H9 (cell line): ENCODE data around the gene CACHD1. TPM values are rescaled to one million over a fixed set of nuclear protein-coding genes. Genes with fewer than 3 reads are reported as not detected.
A peak's percentile ranks its signal among the peaks of the same experiment; 100 is the strongest.

ENCODE experiments used
- DNase-seq: peaks from one replicate; pipeline ENCODE4 v3.0.0-alpha.2; 2017
- H2AFZ ChIP-seq: one replicate; pipeline ENCODE4 v1.6.1; 2013; ENCODE audit warnings: mild to moderate bottlenecking, low read length, control low read depth, moderate library complexity
- H2AK5ac ChIP-seq: 2 replicates; pipeline ENCODE4 v1.6.1; 2013; ENCODE audit warnings: low read length, control low read depth, mixed read lengths; ENCODE audit not compliant: insufficient read length
- H2BK120ac ChIP-seq: one replicate; pipeline ENCODE4 v1.6.1; 2013; ENCODE audit warnings: low read depth, mild to moderate bottlenecking, low read length, control low read depth, inconsistent platforms; ENCODE audit not compliant: poor library complexity, severe bottlenecking
- H2BK12ac ChIP-seq: 2 replicates; pipeline ENCODE4 v1.6.1; 2013; ENCODE audit warnings: low read length, control low read depth, mixed read lengths, low read depth; ENCODE audit not compliant: insufficient read length
- H2BK15ac ChIP-seq: 2 replicates; pipeline ENCODE4 v1.6.1; 2013; ENCODE audit warnings: low read depth, low read length, control low read depth
- H2BK20ac ChIP-seq: one replicate; pipeline ENCODE4 v1.6.1; 2013; ENCODE audit warnings: low read depth, mild to moderate bottlenecking, low read length, control low read depth, inconsistent platforms; ENCODE audit not compliant: poor library complexity, severe bottlenecking
- H2BK5ac ChIP-seq: 2 replicates; pipeline ENCODE4 v1.6.1; 2013; ENCODE audit warnings: low read length, control low read depth, mixed read lengths; ENCODE audit not compliant: insufficient read length
- H3K14ac ChIP-seq: 2 replicates; pipeline ENCODE4 v1.6.1; 2013; ENCODE audit warnings: low read length, control low read depth; ENCODE audit not compliant: insufficient read depth
- H3K18ac ChIP-seq: 2 replicates; pipeline ENCODE4 v1.6.1; 2013; ENCODE audit warnings: low read depth, mild to moderate bottlenecking, mixed read lengths, low read length, control low read depth; ENCODE audit not compliant: insufficient read length
- H3K23ac ChIP-seq: 2 replicates; pipeline ENCODE4 v1.6.1; 2013; ENCODE audit warnings: low read length, control low read depth, mixed read lengths, low read depth; ENCODE audit not compliant: insufficient read length
- H3K23me2 ChIP-seq: 2 replicates; pipeline ENCODE4 v1.6.1; 2013; ENCODE audit warnings: low read depth, mild to moderate bottlenecking, mixed read lengths, low read length, control low read depth; ENCODE audit not compliant: insufficient read length, poor library complexity, severe bottlenecking
- H3K27ac ChIP-seq: 2 replicates; pipeline ENCODE4 v1.5.1; 2013; ENCODE audit warnings: low read length, control low read depth, mixed read lengths, low read depth; ENCODE audit not compliant: insufficient read length
- H3K27me3 ChIP-seq: 2 replicates; pipeline ENCODE4 v1.6.1; 2013; ENCODE audit warnings: low read length, control low read depth, inconsistent platforms; ENCODE audit not compliant: insufficient read depth
- H3K4ac ChIP-seq: 2 replicates; pipeline ENCODE4 v1.6.1; 2013; ENCODE audit warnings: low read depth, mild to moderate bottlenecking, control low read depth, inconsistent platforms, low read length, moderate library complexity
- H3K4me1 ChIP-seq: 2 replicates; pipeline ENCODE4 v1.6.1; 2013; ENCODE audit warnings: low read length, control low read depth, inconsistent platforms; ENCODE audit not compliant: insufficient read depth
- H3K4me2 ChIP-seq: 2 replicates; pipeline ENCODE4 v1.6.1; 2013; ENCODE audit warnings: low read length, control low read depth, mixed read lengths; ENCODE audit not compliant: insufficient read length, insufficient read depth
- H3K56ac ChIP-seq: 2 replicates; pipeline ENCODE4 v1.6.1; 2013; ENCODE audit warnings: low read depth, mild to moderate bottlenecking, mixed read lengths, low read length, control low read depth; ENCODE audit not compliant: insufficient read length
- H3K79me1 ChIP-seq: 2 replicates; pipeline ENCODE4 v1.6.1; 2013; ENCODE audit warnings: low read depth, mild to moderate bottlenecking, moderate library complexity, low read length, control low read depth, inconsistent platforms; ENCODE audit not compliant: insufficient read depth, poor library complexity, severe bottlenecking
- H3K79me2 ChIP-seq: 2 replicates; pipeline ENCODE4 v1.6.1; 2013; ENCODE audit warnings: low read length, control low read depth, inconsistent platforms; ENCODE audit not compliant: insufficient read depth
- H3K9ac ChIP-seq: 2 replicates; pipeline ENCODE4 v1.6.1; 2013; ENCODE audit warnings: low read length, control low read depth, mixed read lengths; ENCODE audit not compliant: insufficient read length; ENCODE audit errors: extremely low read depth
- H3K9me3 ChIP-seq: one replicate; pipeline ENCODE4 v1.6.1; 2013; ENCODE audit warnings: low read depth, low read length, inconsistent platforms; ENCODE audit not compliant: control insufficient read depth
- H3T11ph ChIP-seq: one replicate; pipeline ENCODE4 v1.6.1; 2013; ENCODE audit warnings: mild to moderate bottlenecking, low read length, control low read depth, inconsistent platforms
- H4K20me1 ChIP-seq: one replicate; pipeline ENCODE4 v1.6.1; 2013; ENCODE audit not compliant: control insufficient read depth, insufficient read length, insufficient read depth
- H4K5ac ChIP-seq: 2 replicates; pipeline ENCODE4 v1.6.1; 2013; ENCODE audit warnings: low read depth, mild to moderate bottlenecking, mixed read lengths, low read length, control low read depth; ENCODE audit not compliant: insufficient read length
- H4K8ac ChIP-seq: replicated peaks from 2 replicates; pipeline ENCODE4 v1.6.1; 2013; ENCODE audit warnings: low read length, control low read depth, mixed read lengths, low read depth; ENCODE audit not compliant: insufficient read length
- H4K91ac ChIP-seq: 2 replicates; pipeline ENCODE4 v1.6.1; 2013; ENCODE audit warnings: low read depth, mild to moderate bottlenecking, moderate library complexity, mixed read lengths, low read length, control low read depth; ENCODE audit not compliant: insufficient read length
- H3K27ac Mint-ChIP-seq, 3 experiments: 2 replicates in 2 of 3; 3 replicates in 1 of 3; pipeline ENCODE4 v1.8.0; 2020 to 2021; ENCODE audit warnings: mixed read lengths in 3 of 3, mild to moderate bottlenecking in 1 of 3, moderate library complexity in 1 of 3
- H3K27me3 Mint-ChIP-seq: 2 replicates; pipeline ENCODE4 v1.8.0; 2021; ENCODE audit warnings: low read depth, mild to moderate bottlenecking, moderate library complexity, mixed read lengths
- H3K36me3 Mint-ChIP-seq, 3 experiments: 2 replicates in 2 of 3; 3 replicates in 1 of 3; pipeline ENCODE4 v1.8.0; 2020 to 2021; ENCODE audit warnings: low read depth in 3 of 3, mixed read lengths in 3 of 3; ENCODE audit not compliant: insufficient read depth in 1 of 3
- H3K4me1 Mint-ChIP-seq, 2 experiments: 2 replicates each; pipeline ENCODE4 v1.8.0; 2020; ENCODE audit warnings: mixed read lengths in 2 of 2
- H3K4me3 Mint-ChIP-seq, 2 experiments: 2 replicates in 1 of 2; 3 replicates in 1 of 2; pipeline ENCODE4 v1.8.0; 2020 to 2021; ENCODE audit warnings: mild to moderate bottlenecking in 2 of 2, mixed read lengths in 2 of 2, moderate library complexity in 1 of 2
- H3K9me3 Mint-ChIP-seq, 2 experiments: 2 replicates in 1 of 2; 3 replicates in 1 of 2; pipeline ENCODE4 v1.8.0; 2020; ENCODE audit warnings: mild to moderate bottlenecking in 2 of 2, mixed read lengths in 2 of 2, moderate library complexity in 1 of 2
- WGBS: extraction: QIAGEN DNeasy Blood & Tissue Kit; methylation state at CpG from one replicate; pipeline ENCODE4 v1.1.7; 2013; ENCODE audit warnings: missing lambda C conversion rate, low lambda C conversion rate, mixed read lengths; ENCODE audit not compliant: insufficient read length; ENCODE audit errors: extremely low coverage; 5-methylcytosine and 5-hydroxymethylcytosine counted together
- total RNA-seq: library from RNA; stranded (reverse); gene quantifications from 2 replicates; pipeline ENCODE4 v1.2.1, GENCODE V29; 2021
- TF ChIP-seq, protein P1 (sequence below): fragments of 200-600 bp; sonication (generic); conservative IDR thresholded peaks from 3 replicates; pipeline ENCODE4 v1.8.0; 2021; ENCODE audit warnings: antibody characterized with exemption, mild to moderate bottlenecking

The CACHD1 gene
- total RNA-seq, 1 experiment from 2014 or later: 94.2 TPM

DNA sequence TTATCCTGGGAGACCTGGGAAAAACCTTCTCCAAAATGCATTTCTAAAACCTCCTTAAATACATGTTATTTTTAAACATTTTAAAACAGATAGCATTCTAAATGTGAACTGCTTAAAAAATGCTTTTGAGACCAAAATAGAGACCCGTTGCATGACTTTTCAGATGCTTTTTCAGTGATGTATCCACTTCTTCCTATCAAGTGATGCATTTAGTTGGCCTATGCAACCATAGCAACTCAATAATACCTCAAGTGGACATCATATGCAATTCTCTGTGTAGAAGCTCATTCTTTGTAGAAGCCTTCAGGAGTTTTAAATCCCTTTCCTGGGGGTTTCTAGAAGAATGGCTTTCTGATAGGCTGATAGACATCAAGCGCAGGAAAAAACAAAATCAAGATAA lies 180.5 kb downstream of the CACHD1 start:
- H3K9me3 ChIP-seq: no peaks in the 10 kb centered on the region
- H2AK5ac ChIP-seq: no peak overlapping the region
- H3K36me3 Mint-ChIP-seq: peaks cover 30 to 82% (median 75%) of the 10 kb centered on the region in 3 experiments
- no peak overlapping the region for H4K91ac ChIP-seq
- H2BK20ac ChIP-seq: no peak overlapping the region
- H3K14ac ChIP-seq: no peak overlapping the region
- H4K5ac ChIP-seq: no peak overlapping the region
- WGBS: no CpG with 5 or more reads among the region's 2 CpGs
- no peak overlapping the region for H2BK15ac ChIP-seq
- no peaks in the 10 kb centered on the region for H3K27me3 ChIP-seq
- H3K4me1 ChIP-seq: no peaks in the 10 kb centered on the region
- H3K27ac ChIP-seq: no peak overlapping the region
- H3K27ac Mint-ChIP-seq: peak overlapping the region in 1 of 3 experiments; percentile 36; a peak in 2 of 7 replicates
- H3K79me1 ChIP-seq: no peaks in the 10 kb centered on the region
- H3K27me3 Mint-ChIP-seq: no peaks in the 10 kb centered on the region
- no peak for DNase-seq
- H3K9ac ChIP-seq: no peak overlapping the region
- H3K23me2 ChIP-seq: no peaks in the 10 kb centered on the region
- no peak overlapping the region for H2BK120ac ChIP-seq
- no peak overlapping the region for H3K18ac ChIP-seq
- H4K20me1 ChIP-seq: no peaks in the 10 kb centered on the region
- H2BK12ac ChIP-seq: no peak overlapping the region
- H3K4me2 ChIP-seq: no peak overlapping the region
- no peaks in the 10 kb centered on the region for H3K9me3 Mint-ChIP-seq
- H2BK5ac ChIP-seq: no peak overlapping the region
- no peak overlapping the region for H3K4me3 Mint-ChIP-seq
- no peak overlapping the region for H3K4ac ChIP-seq
- peaks cover 3 to 9% of the 10 kb centered on the region in 2 experiments; a peak in 3 of 4 replicates for H3K4me1 Mint-ChIP-seq
- no peaks in the 10 kb centered on the region for H3K79me2 ChIP-seq
- no peak overlapping the region for H3K56ac ChIP-seq
- no peak overlapping the region for H4K8ac ChIP-seq
- no peak overlapping the region for H3K23ac ChIP-seq
- no peak overlapping the region for H2AFZ ChIP-seq
- H3T11ph ChIP-seq: no peak overlapping the region
- TF ChIP-seq, protein P1, sequence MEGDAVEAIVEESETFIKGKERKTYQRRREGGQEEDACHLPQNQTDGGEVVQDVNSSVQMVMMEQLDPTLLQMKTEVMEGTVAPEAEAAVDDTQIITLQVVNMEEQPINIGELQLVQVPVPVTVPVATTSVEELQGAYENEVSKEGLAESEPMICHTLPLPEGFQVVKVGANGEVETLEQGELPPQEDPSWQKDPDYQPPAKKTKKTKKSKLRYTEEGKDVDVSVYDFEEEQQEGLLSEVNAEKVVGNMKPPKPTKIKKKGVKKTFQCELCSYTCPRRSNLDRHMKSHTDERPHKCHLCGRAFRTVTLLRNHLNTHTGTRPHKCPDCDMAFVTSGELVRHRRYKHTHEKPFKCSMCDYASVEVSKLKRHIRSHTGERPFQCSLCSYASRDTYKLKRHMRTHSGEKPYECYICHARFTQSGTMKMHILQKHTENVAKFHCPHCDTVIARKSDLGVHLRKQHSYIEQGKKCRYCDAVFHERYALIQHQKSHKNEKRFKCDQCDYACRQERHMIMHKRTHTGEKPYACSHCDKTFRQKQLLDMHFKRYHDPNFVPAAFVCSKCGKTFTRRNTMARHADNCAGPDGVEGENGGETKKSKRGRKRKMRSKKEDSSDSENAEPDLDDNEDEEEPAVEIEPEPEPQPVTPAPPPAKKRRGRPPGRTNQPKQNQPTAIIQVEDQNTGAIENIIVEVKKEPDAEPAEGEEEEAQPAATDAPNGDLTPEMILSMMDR: no peak
